OCI-LY3 (cell line): ENCODE measurements around the gene KRT80.

Experiments used
- EZH2phosphoT487 ChIP-seq: fragments of 200-600 bp; shearing (Covaris generic); IDR thresholded peaks from 2 replicates; pipeline ENCODE4 v1.6.1; 2018; ENCODE audit warnings: antibody characterized with exemption, mixed run types, low read depth
- TF ChIP-seq, protein P1 (sequence below): fragments of 200-600, 300-600 bp; sonication (generic); IDR thresholded peaks from 2 replicates; pipeline ENCODE4 v1.5.1; 2014; ENCODE audit warnings: antibody characterized with exemption, low read length, low read depth

DNA sequence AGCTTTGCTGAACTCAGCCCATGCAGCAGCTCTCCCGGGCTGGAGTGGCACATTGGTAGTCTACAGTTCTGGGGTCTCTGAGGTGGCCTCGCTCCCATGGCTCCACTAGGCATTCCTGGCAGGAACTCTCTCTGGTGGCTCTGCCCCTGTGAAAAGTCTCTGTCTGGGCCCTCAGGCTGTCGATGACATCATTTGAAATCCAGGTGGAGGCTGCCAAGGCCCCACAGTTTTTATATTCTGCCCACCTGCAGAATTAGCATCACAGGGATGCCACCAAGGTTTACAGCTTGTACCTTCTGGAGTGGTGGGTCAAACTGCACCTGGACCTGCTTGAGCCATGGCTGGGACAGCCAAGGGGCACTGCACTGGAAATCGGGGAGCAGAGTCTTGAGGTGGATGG is 31.6 kb downstream of the KRT80 start:
- TF ChIP-seq, protein P1, sequence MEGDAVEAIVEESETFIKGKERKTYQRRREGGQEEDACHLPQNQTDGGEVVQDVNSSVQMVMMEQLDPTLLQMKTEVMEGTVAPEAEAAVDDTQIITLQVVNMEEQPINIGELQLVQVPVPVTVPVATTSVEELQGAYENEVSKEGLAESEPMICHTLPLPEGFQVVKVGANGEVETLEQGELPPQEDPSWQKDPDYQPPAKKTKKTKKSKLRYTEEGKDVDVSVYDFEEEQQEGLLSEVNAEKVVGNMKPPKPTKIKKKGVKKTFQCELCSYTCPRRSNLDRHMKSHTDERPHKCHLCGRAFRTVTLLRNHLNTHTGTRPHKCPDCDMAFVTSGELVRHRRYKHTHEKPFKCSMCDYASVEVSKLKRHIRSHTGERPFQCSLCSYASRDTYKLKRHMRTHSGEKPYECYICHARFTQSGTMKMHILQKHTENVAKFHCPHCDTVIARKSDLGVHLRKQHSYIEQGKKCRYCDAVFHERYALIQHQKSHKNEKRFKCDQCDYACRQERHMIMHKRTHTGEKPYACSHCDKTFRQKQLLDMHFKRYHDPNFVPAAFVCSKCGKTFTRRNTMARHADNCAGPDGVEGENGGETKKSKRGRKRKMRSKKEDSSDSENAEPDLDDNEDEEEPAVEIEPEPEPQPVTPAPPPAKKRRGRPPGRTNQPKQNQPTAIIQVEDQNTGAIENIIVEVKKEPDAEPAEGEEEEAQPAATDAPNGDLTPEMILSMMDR = no peak
- TF ChIP-seq EZH2phosphoT487 = no peak
